ENCODE measurements around the gene YTHDC2. TPM values are rescaled to one million over a fixed set of nuclear protein-coding genes. Genes with fewer than 3 reads are reported as not detected.

Gene YTHDC2
- total RNA-seq, 1 experiment from 2014 or later: 11.6 TPM

GRCh38 chr5:113519412-113519811 is 5.9 kb downstream of the YTHDC2 start:
- DNase-seq (ENCODE audit: low spot score): no peak

GRCh38 chr5:113520429-113520828 is 6.9 kb downstream of the YTHDC2 start:
- no peak for DNase-seq (ENCODE audit: low spot score)

- DNase-seq (ENCODE audit: low spot score): no peak
Observed at GRCh38 chr5:113520899-113521298, 7.4 kb downstream of the YTHDC2 start.

- no peak for DNase-seq (ENCODE audit: low spot score)
Observed at GRCh38 chr5:113523168-113523567, 9.7 kb downstream of the YTHDC2 start.

- DNase-seq (ENCODE audit: low spot score): no peak
Observed at GRCh38 chr5:113524927-113525326, 11.4 kb downstream of the YTHDC2 start.

GRCh38 chr5:113526421-113526820 is 12.9 kb downstream of the YTHDC2 start:
- DNase-seq (ENCODE audit: low spot score): no peak

- no peak for DNase-seq (ENCODE audit: low spot score)
Observed at GRCh38 chr5:113527746-113528145, 14.3 kb downstream of the YTHDC2 start.

- DNase-seq (ENCODE audit: low spot score): no peak
Observed at GRCh38 chr5:113531481-113532159, 18.1 kb downstream of the YTHDC2 start.

GRCh38 chr5:113538313-113538712 is 24.8 kb downstream of the YTHDC2 start:
- DNase-seq (ENCODE audit: low spot score): no peak

- peak; percentile 48 for DNase-seq (ENCODE audit: low spot score)
Observed at GRCh38 chr5:113546703-113547183, 33.2 kb downstream of the YTHDC2 start.

GRCh38 chr5:113548396-113548795 is 34.9 kb downstream of the YTHDC2 start:
- no peak for DNase-seq (ENCODE audit: low spot score)

GRCh38 chr5:113552137-113552536 is 38.6 kb downstream of the YTHDC2 start:
- DNase-seq (ENCODE audit: low spot score): no peak

- no peak for DNase-seq (ENCODE audit: low spot score)
Observed at GRCh38 chr5:113552620-113553019, 39.1 kb downstream of the YTHDC2 start.

- no peak for DNase-seq (ENCODE audit: low spot score)
Observed at GRCh38 chr5:113562828-113563400, 49.4 kb downstream of the YTHDC2 start.

- DNase-seq (ENCODE audit: low spot score): no peak
Observed at GRCh38 chr5:113569396-113569795, 55.9 kb downstream of the YTHDC2 start.

GRCh38 chr5:113572716-113573115 is 59.2 kb downstream of the YTHDC2 start:
- no peak for DNase-seq (ENCODE audit: low spot score)

GRCh38 chr5:113574417-113574816 is 60.9 kb downstream of the YTHDC2 start:
- peak; percentile 86 for DNase-seq (ENCODE audit: low spot score)

- no peak for DNase-seq (ENCODE audit: low spot score)
Observed at GRCh38 chr5:113575074-113575473, 61.6 kb downstream of the YTHDC2 start.

GRCh38 chr5:113578091-113578490 is 64.6 kb downstream of the YTHDC2 start:
- no peak for DNase-seq (ENCODE audit: low spot score)

GRCh38 chr5:113581388-113581787 is 67.9 kb downstream of the YTHDC2 start:
- DNase-seq (ENCODE audit: low spot score): no peak

GRCh38 chr5:113598150-113598549 is 84.7 kb downstream of the YTHDC2 start:
- DNase-seq (ENCODE audit: low spot score): no peak

GRCh38 chr5:113598926-113599325 is 85.4 kb downstream of the YTHDC2 start:
- DNase-seq (ENCODE audit: low spot score): no peak

- DNase-seq (ENCODE audit: low spot score): no peak
Observed at GRCh38 chr5:113600255-113600905, 86.9 kb downstream of the YTHDC2 start.
